Lower leg skin (tissue), 3 donors: Measurements from ENCODE around the gene MYL12B.

Experiments
- CTCF ChIP-seq, 3 donors: fragments of 450-650 bp; IDR thresholded peaks; one replicate each; pipeline ENCODE4 v1.5.1; 2016; ENCODE audit warnings: antibody characterized with exemption in 3 of 3, mild to moderate bottlenecking in 3 of 3, moderate library complexity in 2 of 3
- POLR2A ChIP-seq, 2 donors: fragments of 450-650 bp; IDR thresholded peaks; one replicate each; pipeline ENCODE4 v1.6.1; 2016 to 2017; ENCODE audit warnings: antibody characterized with exemption in 2 of 2, mild to moderate bottlenecking in 1 of 2, moderate library complexity in 1 of 2

GRCh38 chr18:3263132-3263700, 1.3 kb downstream of the MYL12B start:
- TF ChIP-seq CTCF (IDR thresholded peaks at IDR 0.05) = no peak
- no peak for TF ChIP-seq POLR2A (IDR thresholded peaks at IDR 0.05)
